Prostate gland (tissue), 2 donors: ENCODE data around the gene USP11.

Source experiments
- CTCF ChIP-seq, 4 experiments: fragments of 200-600 bp in 2 of 4; fragments of 450-650 bp in 2 of 4; sonication (generic) in 2 of 4; IDR thresholded peaks; 1 replicate in 3 of 4; 2 replicates in 1 of 4; pipeline ENCODE4 v1.5.1; 2016 to 2019; ENCODE audit warnings: antibody characterized with exemption in 4 of 4, mild to moderate bottlenecking in 2 of 4, moderate library complexity in 2 of 4
- POLR2A ChIP-seq: fragments of 450-650 bp; IDR thresholded peaks from one replicate; pipeline ENCODE4 v1.6.1; 2016; ENCODE audit warnings: antibody characterized with exemption, mild to moderate bottlenecking

DNA sequence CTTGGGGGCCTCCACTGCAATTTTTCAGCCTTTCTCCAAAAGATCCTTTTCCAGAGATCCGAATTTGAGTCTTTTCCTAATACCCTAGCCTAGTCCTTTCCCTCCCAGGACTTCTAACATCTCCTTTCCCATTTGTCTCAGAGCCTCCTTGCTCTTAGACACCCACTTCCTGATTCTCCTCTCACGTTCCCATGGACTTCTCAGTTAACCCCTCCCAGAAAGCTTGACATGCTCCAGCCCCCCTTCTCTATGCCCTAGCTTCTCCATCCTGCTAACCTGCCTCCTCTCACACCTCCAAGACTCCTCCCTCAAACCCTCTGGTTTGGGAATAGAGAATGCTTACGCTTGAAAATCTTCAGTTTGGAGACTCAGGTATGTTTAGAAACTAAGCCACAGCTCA is 36.7 kb upstream of the USP11 start:
- TF ChIP-seq CTCF (IDR thresholded peaks at IDR 0.05) (no peak), POLR2A (no peak)
